ENCODE data around the gene TBC1D16.

TBC1D16 gene

GRCh38 chr17:79930062-79930876 is 105.4 kb downstream of the TBC1D16 start:
- no peak for TF ChIP-seq CTCF (IDR thresholded peaks at IDR 0.05; ENCODE audit: control extremely low read depth, extremely low read depth, low read depth, missing control alignments)
- no peak for DNase-seq (ENCODE audit: extremely low spot score)
- POLR2A ChIA-PET = no interaction called here
- CTCF ChIA-PET = no interaction called here

DNA sequence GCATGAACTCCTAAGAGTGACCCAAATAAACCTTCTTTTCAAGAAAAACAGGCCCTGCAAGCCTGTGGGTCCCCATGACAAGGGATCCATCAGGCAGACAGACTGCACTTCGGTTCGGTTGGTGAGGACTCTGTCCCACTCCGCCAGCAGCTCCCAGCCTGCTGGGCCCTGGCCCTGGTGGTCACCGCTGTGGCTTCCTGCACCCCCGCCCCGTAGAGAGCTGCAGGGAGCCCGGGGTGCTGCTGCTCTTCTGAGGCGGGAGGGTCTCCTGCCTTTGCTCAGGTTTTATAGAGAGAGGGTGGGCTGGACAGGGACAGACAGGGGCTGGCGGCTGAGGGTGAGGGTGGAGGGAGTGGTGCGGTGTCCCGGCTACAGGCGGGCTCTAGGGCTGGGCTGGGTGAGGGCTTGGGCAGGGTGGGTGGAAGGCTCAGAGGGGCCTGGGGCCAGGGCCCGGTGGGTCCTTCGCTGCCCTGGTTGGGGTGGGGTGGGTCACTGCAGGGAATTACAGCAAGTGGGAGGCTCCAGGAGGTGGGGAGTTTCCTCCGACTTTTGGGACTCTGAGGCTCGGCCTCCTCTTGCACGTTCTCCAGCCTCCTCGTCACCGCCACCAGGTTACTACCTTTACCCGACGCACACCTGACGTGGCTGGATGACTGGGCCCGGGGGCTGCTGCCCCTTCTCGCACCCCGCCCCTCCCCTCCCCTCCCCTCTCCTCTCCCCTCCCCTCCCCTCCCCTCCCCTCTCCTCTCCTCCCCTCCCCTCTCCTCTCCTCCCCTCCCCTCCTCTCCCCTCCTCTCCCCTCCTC is 106.2 kb downstream of the TBC1D16 start:
- CTCF ChIA-PET = interaction anchor here (1.5 kb wide), 1 partner anchor 112 kb away, joined by 3 read pairs; no protein-coding TSS in a partner anchor
- DNase-seq (ENCODE audit: extremely low spot score) = no peak
- no peak for TF ChIP-seq CTCF (IDR thresholded peaks at IDR 0.05; ENCODE audit: control extremely low read depth, extremely low read depth, low read depth, missing control alignments)
- POLR2A ChIA-PET = no interaction called here

GRCh38 chr17:79928502-79929256 is 107.0 kb downstream of the TBC1D16 start:
- ChIA-PET CTCF (interaction anchor here (1.5 kb wide), 1 partner anchor 112 kb away, joined by 3 read pairs; no protein-coding TSS in a partner anchor), POLR2A (no interaction called here)
- DNase-seq (ENCODE audit: extremely low spot score) = no peak
- TF ChIP-seq CTCF (IDR thresholded peaks at IDR 0.05; ENCODE audit: control extremely low read depth, extremely low read depth, low read depth, missing control alignments) = no peak

- CTCF ChIA-PET = interaction anchor here (1.5 kb wide), 1 partner anchor 111 kb away, joined by 3 read pairs; no protein-coding TSS in a partner anchor
- no peak for TF ChIP-seq CTCF (IDR thresholded peaks at IDR 0.05; ENCODE audit: control extremely low read depth, extremely low read depth, low read depth, missing control alignments)
Observed at GRCh38 chr17:79927688-79928501, 107.8 kb downstream of the TBC1D16 start.

DNA sequence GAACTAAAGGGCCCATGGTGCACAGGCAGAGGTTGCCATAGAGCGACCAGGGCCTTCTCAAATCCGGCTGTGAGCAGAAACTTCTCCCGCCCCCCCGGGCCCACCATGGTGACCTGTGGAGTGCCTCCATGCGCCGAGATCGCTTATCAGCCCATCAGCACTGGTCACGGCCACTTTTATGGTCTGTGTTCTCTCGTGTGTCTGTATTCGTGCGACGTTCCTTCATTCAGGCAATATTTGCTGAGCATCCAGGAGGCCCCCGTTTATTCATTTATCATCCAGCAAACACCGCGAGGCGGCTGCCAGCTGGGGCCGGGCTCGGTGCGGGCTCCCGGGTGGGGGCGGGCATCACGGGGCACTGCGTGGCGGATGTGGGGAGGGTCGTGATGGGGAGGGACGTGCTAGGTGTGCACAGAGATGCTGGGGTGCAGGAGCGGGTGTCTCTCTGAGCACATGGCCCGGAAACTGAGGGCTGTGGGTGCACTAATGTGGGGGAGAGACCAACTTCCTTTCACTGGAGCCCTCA is 108.5 kb downstream of the TBC1D16 start:
- ChIA-PET CTCF (no interaction called here), POLR2A (no interaction called here)
- no peak for TF ChIP-seq CTCF (IDR thresholded peaks at IDR 0.05; ENCODE audit: control extremely low read depth, extremely low read depth, low read depth, missing control alignments)
- no peak for DNase-seq (ENCODE audit: extremely low spot score)

More at GRCh38 chr17:79927688-79928501, 107.8 kb downstream of the TBC1D16 start:
- no peak for DNase-seq (ENCODE audit: extremely low spot score)
- POLR2A ChIA-PET = no interaction called here
